ENCODE measurements around the gene C7orf57.
A peak's percentile ranks its signal among the peaks of the same experiment; 100 is the strongest.
"Not testable (repeated sequence)": the region's sequence is repeated elsewhere in the genome, so short reads cannot be mapped to it uniquely, and the experiment has no call there.

The C7orf57 gene

GRCh38 chr7:47991741-47992311, 43.5 kb upstream of the C7orf57 start:
- H3K27ac ChIP-seq (ENCODE audit: low read depth, low read length): peak overlapping the region; percentile 64
- H3K56ac ChIP-seq (ENCODE audit: low read length): peak overlapping the region; percentile 90
- H3K36me3 ChIP-seq (ENCODE audit: control insufficient read depth, insufficient read depth, low read length): no peaks in the 10 kb centered on the region
- no peaks in the 10 kb centered on the region for H3K79me1 ChIP-seq (ENCODE audit: low read length)
- no peak overlapping the region for H4K5ac ChIP-seq (ENCODE audit: low read length)
- H2BK15ac ChIP-seq (replicated peaks; ENCODE audit: low read depth): no peak overlapping the region
- no peaks in the 10 kb centered on the region for H3K27me3 ChIP-seq (ENCODE audit: insufficient read depth, low read length, poor library complexity)
- no peak overlapping the region for H3K23ac ChIP-seq (ENCODE audit: low read length)
- H3K18ac ChIP-seq (ENCODE audit: low read length): no peak overlapping the region
- peak overlapping the region; percentile 65 for H3K9ac ChIP-seq (ENCODE audit: low read length)
- DNase-seq: peak; percentile 95
- H2BK120ac ChIP-seq (ENCODE audit: low read depth, low read length): no peak overlapping the region
- peak overlapping the region; percentile 56 for H3K4me2 ChIP-seq (ENCODE audit: low read length)
- H3K4me3 ChIP-seq (ENCODE audit: low read length): no peak overlapping the region
- peak overlapping the region; percentile 66 for H2BK5ac ChIP-seq (ENCODE audit: low read length)
- no peak overlapping the region for H3K4ac ChIP-seq (ENCODE audit: low read depth, low read length)
- H3K79me2 ChIP-seq (ENCODE audit: control insufficient read depth, insufficient read depth, low read length): no peaks in the 10 kb centered on the region
- no peaks in the 10 kb centered on the region for H3K4me1 ChIP-seq (ENCODE audit: control insufficient read depth, low read depth, low read length)
- H2AK5ac ChIP-seq (ENCODE audit: low read length): no peak overlapping the region
- whole genome bisulfite sequencing (ENCODE audit: extremely low coverage, insufficient coverage, low lambda C conversion rate): no CpG with 5 or more reads among the region's 26 CpGs
- no peak overlapping the region for H4K8ac ChIP-seq (ENCODE audit: low read depth, low read length)

- Histone ChIP-seq H2BK15ac (replicated peaks; ENCODE audit: low read depth) (no peak overlapping the region), H3K27ac (ENCODE audit: low read depth, low read length) (no peak overlapping the region), H3K56ac (ENCODE audit: low read length) (no peak overlapping the region), H3K23ac (ENCODE audit: low read length) (no peak overlapping the region), H3K18ac (ENCODE audit: low read length) (no peak overlapping the region), H4K5ac (ENCODE audit: low read length) (no peak overlapping the region), H3K79me1 (ENCODE audit: low read length) (no peaks in the 10 kb centered on the region), H3K9ac (ENCODE audit: low read length) (no peak overlapping the region), H4K8ac (ENCODE audit: low read depth, low read length) (no peak overlapping the region), H3K4me3 (ENCODE audit: low read length) (no peak overlapping the region), H2BK120ac (ENCODE audit: low read depth, low read length) (no peak overlapping the region), H3K4ac (ENCODE audit: low read depth, low read length) (no peak overlapping the region), H3K36me3 (ENCODE audit: control insufficient read depth, insufficient read depth, low read length) (no peaks in the 10 kb centered on the region), H3K27me3 (ENCODE audit: insufficient read depth, low read length, poor library complexity) (no peaks in the 10 kb centered on the region), H2BK5ac (ENCODE audit: low read length) (no peak overlapping the region), H3K79me2 (ENCODE audit: control insufficient read depth, insufficient read depth, low read length) (no peaks in the 10 kb centered on the region), H2AK5ac (ENCODE audit: low read length) (no peak overlapping the region), H3K4me2 (ENCODE audit: low read length) (no peak overlapping the region), H3K4me1 (ENCODE audit: control insufficient read depth, low read depth, low read length) (no peaks in the 10 kb centered on the region)
- WGBS (ENCODE audit: extremely low coverage, insufficient coverage, low lambda C conversion rate): 100% methylated on average over 1 of the region's 3 CpGs
- DNase-seq: peak; percentile 26
Observed at GRCh38 chr7:47992446-47992845, 42.9 kb upstream of the C7orf57 start.

- H3K79me2 ChIP-seq (ENCODE audit: control insufficient read depth, insufficient read depth, low read length): no peaks in the 10 kb centered on the region
- no peak overlapping the region for H4K8ac ChIP-seq (ENCODE audit: low read depth, low read length)
- no peak for DNase-seq
- H3K79me1 ChIP-seq (ENCODE audit: low read length): no peaks in the 10 kb centered on the region
- no peak overlapping the region for H4K5ac ChIP-seq (ENCODE audit: low read length)
- no peak overlapping the region for H2BK120ac ChIP-seq (ENCODE audit: low read depth, low read length)
- H3K56ac ChIP-seq (ENCODE audit: low read length): no peak overlapping the region
- no CpG with 5 or more reads among the region's 12 CpGs for WGBS (ENCODE audit: extremely low coverage, insufficient coverage, low lambda C conversion rate)
- no peak overlapping the region for H2BK5ac ChIP-seq (ENCODE audit: low read length)
- H3K4me2 ChIP-seq (ENCODE audit: low read length): no peak overlapping the region
- no peak overlapping the region for H3K9ac ChIP-seq (ENCODE audit: low read length)
- no peak overlapping the region for H3K4me3 ChIP-seq (ENCODE audit: low read length)
- no peak overlapping the region for H3K4ac ChIP-seq (ENCODE audit: low read depth, low read length)
- H3K23ac ChIP-seq (ENCODE audit: low read length): no peak overlapping the region
- H3K27me3 ChIP-seq (ENCODE audit: insufficient read depth, low read length, poor library complexity): no peaks in the 10 kb centered on the region
- no peak overlapping the region for H3K27ac ChIP-seq (ENCODE audit: low read depth, low read length)
- no peak overlapping the region for H3K18ac ChIP-seq (ENCODE audit: low read length)
- no peaks in the 10 kb centered on the region for H3K36me3 ChIP-seq (ENCODE audit: control insufficient read depth, insufficient read depth, low read length)
- no peak overlapping the region for H2BK15ac ChIP-seq (replicated peaks; ENCODE audit: low read depth)
- no peaks in the 10 kb centered on the region for H3K4me1 ChIP-seq (ENCODE audit: control insufficient read depth, low read depth, low read length)
- H2AK5ac ChIP-seq (ENCODE audit: low read length): no peak overlapping the region
Observed at GRCh38 chr7:47999413-47999812, 35.9 kb upstream of the C7orf57 start.

- not testable (repeated sequence) for H4K8ac ChIP-seq (ENCODE audit: low read depth, low read length); H3K4me3 ChIP-seq (ENCODE audit: low read length); H3K4me1 ChIP-seq (ENCODE audit: control insufficient read depth, low read depth, low read length); H2BK5ac ChIP-seq (ENCODE audit: low read length); H3K4ac ChIP-seq (ENCODE audit: low read depth, low read length); H4K5ac ChIP-seq (ENCODE audit: low read length); H3K9ac ChIP-seq (ENCODE audit: low read length); H3K79me1 ChIP-seq (ENCODE audit: low read length); H3K56ac ChIP-seq (ENCODE audit: low read length); H2AK5ac ChIP-seq (ENCODE audit: low read length); H3K79me2 ChIP-seq (ENCODE audit: control insufficient read depth, insufficient read depth, low read length); H3K27ac ChIP-seq (ENCODE audit: low read depth, low read length); H3K36me3 ChIP-seq (ENCODE audit: control insufficient read depth, insufficient read depth, low read length); H3K23ac ChIP-seq (ENCODE audit: low read length); DNase-seq; H2BK120ac ChIP-seq (ENCODE audit: low read depth, low read length); H3K27me3 ChIP-seq (ENCODE audit: insufficient read depth, low read length, poor library complexity); H3K4me2 ChIP-seq (ENCODE audit: low read length); H3K18ac ChIP-seq (ENCODE audit: low read length); H2BK15ac ChIP-seq (replicated peaks; ENCODE audit: low read depth)
- WGBS (ENCODE audit: extremely low coverage, insufficient coverage, low lambda C conversion rate): no CpG with 5 or more reads among the region's 13 CpGs
Observed at GRCh38 chr7:48000164-48000563, 35.2 kb upstream of the C7orf57 start.

- no peak overlapping the region for H2BK5ac ChIP-seq (ENCODE audit: low read length)
- H3K23ac ChIP-seq (ENCODE audit: low read length): no peak overlapping the region
- no peak overlapping the region for H3K4ac ChIP-seq (ENCODE audit: low read depth, low read length)
- H3K18ac ChIP-seq (ENCODE audit: low read length): no peak overlapping the region
- no peaks in the 10 kb centered on the region for H3K27me3 ChIP-seq (ENCODE audit: insufficient read depth, low read length, poor library complexity)
- H2BK15ac ChIP-seq (replicated peaks; ENCODE audit: low read depth): no peak overlapping the region
- DNase-seq: no peak
- H2AK5ac ChIP-seq (ENCODE audit: low read length): no peak overlapping the region
- no CpG with 5 or more reads among the region's 2 CpGs for WGBS (ENCODE audit: extremely low coverage, insufficient coverage, low lambda C conversion rate)
- no peak overlapping the region for H3K27ac ChIP-seq (ENCODE audit: low read depth, low read length)
- no peaks in the 10 kb centered on the region for H3K79me2 ChIP-seq (ENCODE audit: control insufficient read depth, insufficient read depth, low read length)
- H3K79me1 ChIP-seq (ENCODE audit: low read length): no peaks in the 10 kb centered on the region
- peaks cover 2% of the 10 kb centered on the region for H3K4me1 ChIP-seq (ENCODE audit: control insufficient read depth, low read depth, low read length)
- H3K4me3 ChIP-seq (ENCODE audit: low read length): no peak overlapping the region
- H4K5ac ChIP-seq (ENCODE audit: low read length): no peak overlapping the region
- H2BK120ac ChIP-seq (ENCODE audit: low read depth, low read length): no peak overlapping the region
- H3K56ac ChIP-seq (ENCODE audit: low read length): no peak overlapping the region
- H3K36me3 ChIP-seq (ENCODE audit: control insufficient read depth, insufficient read depth, low read length): no peaks in the 10 kb centered on the region
- H4K8ac ChIP-seq (ENCODE audit: low read depth, low read length): no peak overlapping the region
- H3K4me2 ChIP-seq (ENCODE audit: low read length): no peak overlapping the region
- H3K9ac ChIP-seq (ENCODE audit: low read length): no peak overlapping the region
Observed at GRCh38 chr7:48004032-48004431, 31.3 kb upstream of the C7orf57 start.

GRCh38 chr7:48004638-48005037, 30.7 kb upstream of the C7orf57 start:
- H3K36me3 ChIP-seq (ENCODE audit: control insufficient read depth, insufficient read depth, low read length): no peaks in the 10 kb centered on the region
- WGBS (ENCODE audit: extremely low coverage, insufficient coverage, low lambda C conversion rate): no CpG with 5 or more reads among the region's 5 CpGs
- no peak overlapping the region for H4K5ac ChIP-seq (ENCODE audit: low read length)
- H3K79me2 ChIP-seq (ENCODE audit: control insufficient read depth, insufficient read depth, low read length): no peaks in the 10 kb centered on the region
- H3K79me1 ChIP-seq (ENCODE audit: low read length): no peaks in the 10 kb centered on the region
- H3K18ac ChIP-seq (ENCODE audit: low read length): no peak overlapping the region
- H3K4me3 ChIP-seq (ENCODE audit: low read length): no peak overlapping the region
- H3K4ac ChIP-seq (ENCODE audit: low read depth, low read length): no peak overlapping the region
- no peak overlapping the region for H3K23ac ChIP-seq (ENCODE audit: low read length)
- DNase-seq: no peak
- H2BK5ac ChIP-seq (ENCODE audit: low read length): no peak overlapping the region
- H2BK120ac ChIP-seq (ENCODE audit: low read depth, low read length): no peak overlapping the region
- peaks cover 2% of the 10 kb centered on the region for H3K4me1 ChIP-seq (ENCODE audit: control insufficient read depth, low read depth, low read length)
- H3K56ac ChIP-seq (ENCODE audit: low read length): no peak overlapping the region
- H2AK5ac ChIP-seq (ENCODE audit: low read length): no peak overlapping the region
- H4K8ac ChIP-seq (ENCODE audit: low read depth, low read length): no peak overlapping the region
- H2BK15ac ChIP-seq (replicated peaks; ENCODE audit: low read depth): no peak overlapping the region
- no peak overlapping the region for H3K27ac ChIP-seq (ENCODE audit: low read depth, low read length)
- no peak overlapping the region for H3K4me2 ChIP-seq (ENCODE audit: low read length)
- no peaks in the 10 kb centered on the region for H3K27me3 ChIP-seq (ENCODE audit: insufficient read depth, low read length, poor library complexity)
- H3K9ac ChIP-seq (ENCODE audit: low read length): no peak overlapping the region

Data from mesendoderm (in vitro differentiated cells).